Adrenal gland (tissue), 12 donors: ENCODE measurements around the gene THAP8. TPM values are rescaled to one million over a fixed set of nuclear protein-coding genes. Genes with fewer than 3 reads are reported as not detected.

Experiments
- DNase-seq, 7 donors: peaks; one replicate each; pipeline ENCODE4 v3.0.0-alpha.2; 2019 to 2020
- H3K27ac ChIP-seq, 5 donors: fragments of 200-600 bp; sonication (generic) in 4 of 5; 1 replicate in 3 of 5; 2 replicates in 2 of 5; pipeline versions ENCODE4 v1.5.1 to v1.8.0; 2016 to 2020; ENCODE audit warnings: mild to moderate bottlenecking in 1 of 5
- H3K27me3 ChIP-seq: fragments of 200-600 bp; 2 replicates; pipeline ENCODE4 v1.8.0; 2021
- H3K36me3 ChIP-seq, 2 donors: fragments of 200-600 bp; replicated peaks in 1 of 2; 1 replicate in 1 of 2; 2 replicates in 1 of 2; pipeline versions ENCODE4 v1.5.1 to v1.8.0; 2018 to 2022
- H3K4me1 ChIP-seq, 2 donors: fragments of 200-600 bp; replicated peaks in 1 of 2; 1 replicate in 1 of 2; 2 replicates in 1 of 2; pipeline versions ENCODE4 v1.5.1 to v1.8.0; 2018 to 2021
- H3K4me3 ChIP-seq, 4 donors: fragments of 200-600 bp; sonication (generic) in 3 of 4; one replicate each; pipeline ENCODE4 v1.5.1; 2016 to 2018
- H3K9me3 ChIP-seq, 3 donors: fragments of 200-600 bp; sonication (generic) in 1 of 3; replicated peaks in 1 of 3; 1 replicate in 2 of 3; 2 replicates in 1 of 3; pipeline versions ENCODE4 v1.5.1 to v1.8.0; 2016 to 2021
- POLR2A ChIP-seq, 2 donors: fragments of 450-650 bp; IDR thresholded peaks; one replicate each; pipeline ENCODE4 v1.6.1; 2017; ENCODE audit warnings: antibody characterized with exemption in 2 of 2, mild to moderate bottlenecking in 2 of 2, moderate library complexity in 1 of 2
- WGBS, 4 donors: extraction: QIAGEN DNeasy Blood & Tissue Kit in 2 of 4; methylation state at CpG; one replicate each; pipeline versions ENCODE4 v1.1.5 to v1.1.7; 2013 to 2017; 5-methylcytosine and 5-hydroxymethylcytosine counted together
- intact Hi-C, 2 donors: fragments of 100-400 bp; cut with DNase I; formaldehyde crosslinking; loops; one replicate each; pipeline versions ENCODE4 v1.14.1 to v1.15.0; 2022 to 2023
- polyA plus RNA-seq, 3 donors: library from polyadenylated mRNA; stranded (reverse); fragments of 200-250 nt in 2 of 3; fragments of 350-450 nt in 1 of 3; fragmentation: Illumina TruSeq in 1 of 3; extraction: RNeasy Lipid Tissue Mini Kit (QIAGEN cat#74804) in 1 of 3; gene quantifications; one replicate each; pipeline ENCODE4 v1.2.3, GENCODE V29; 2013 to 2014
- total RNA-seq, 9 donors: library from RNA; depleted of rRNA in 4 of 9; stranded (reverse); fragments of >200 nt in 4 of 9; fragments of 120-200 nt in 1 of 9; fragmentation: NEBNext Ultra II Directional in 1 of 9; extraction: Animal tissue kit (Norgen Biotek cat#: 25700) in 1 of 9; gene quantifications; one replicate each; pipeline versions ENCODE4 v1.1.0 to v1.2.4, GENCODE V29; 2013 to 2023
- TF ChIP-seq, protein P1 (sequence below), 6 experiments: fragments of 450-650 bp in 4 of 6; fragments of 200-600 bp in 2 of 6; sonication (generic) in 1 of 6; IDR thresholded peaks; 1 replicate in 5 of 6; 2 replicates in 1 of 6; pipeline versions ENCODE4 v1.5.1 to v1.8.0; 2016 to 2021; ENCODE audit warnings: antibody characterized with exemption in 6 of 6, mild to moderate bottlenecking in 2 of 6, moderate library complexity in 1 of 6
- donor health status: healthy with polysubstance abuse.
- donor health status: Bipolar disorder and iron deficiency.
- donor health status: DM: yes; HTN: yes; CAD: no.
- donor health status: DM: no; HTN: no; CAD: no.
- donor health status: DM: no; HTN: no; CAD: no.
- donor health status: DM: yes; HTN: yes; CAD: no.

THAP8 gene
- total and polyA plus RNA-seq, 12 donors = 3.2 to 15.9 (median 5.9) TPM

- WGBS, 4 donors = 2 to 4% (median 2%) methylated on average over 19 to 42 of the region's 42 CpGs
- Histone ChIP-seq H3K4me3 (peak within 1 kb of the TSS in 3 of 4 donors; percentile 39 to 57 (median 54)), H3K27ac (peak within 1 kb of the TSS in 4 of 5 donors; percentile 43 to 79 (median 68)), H3K4me1 (peaks cover 11 to 12% of the 10 kb centered on the region in 2 donors), H3K27me3 (no peaks in the 10 kb centered on the region), H3K9me3 (no peaks in the 10 kb centered on the region), H3K36me3 (peaks cover 0 to 3% of the 10 kb centered on the region in 2 donors)
- intact Hi-C loops = loop anchor here in 1 of 2 donors (5.0 kb wide), 1 partner anchor 38 kb away; the partner anchor contains the start of genes THAP8 and WDR62
- DNase-seq = peak; percentile 99 to 100 (median 100)
- TF ChIP-seq, protein P1, sequence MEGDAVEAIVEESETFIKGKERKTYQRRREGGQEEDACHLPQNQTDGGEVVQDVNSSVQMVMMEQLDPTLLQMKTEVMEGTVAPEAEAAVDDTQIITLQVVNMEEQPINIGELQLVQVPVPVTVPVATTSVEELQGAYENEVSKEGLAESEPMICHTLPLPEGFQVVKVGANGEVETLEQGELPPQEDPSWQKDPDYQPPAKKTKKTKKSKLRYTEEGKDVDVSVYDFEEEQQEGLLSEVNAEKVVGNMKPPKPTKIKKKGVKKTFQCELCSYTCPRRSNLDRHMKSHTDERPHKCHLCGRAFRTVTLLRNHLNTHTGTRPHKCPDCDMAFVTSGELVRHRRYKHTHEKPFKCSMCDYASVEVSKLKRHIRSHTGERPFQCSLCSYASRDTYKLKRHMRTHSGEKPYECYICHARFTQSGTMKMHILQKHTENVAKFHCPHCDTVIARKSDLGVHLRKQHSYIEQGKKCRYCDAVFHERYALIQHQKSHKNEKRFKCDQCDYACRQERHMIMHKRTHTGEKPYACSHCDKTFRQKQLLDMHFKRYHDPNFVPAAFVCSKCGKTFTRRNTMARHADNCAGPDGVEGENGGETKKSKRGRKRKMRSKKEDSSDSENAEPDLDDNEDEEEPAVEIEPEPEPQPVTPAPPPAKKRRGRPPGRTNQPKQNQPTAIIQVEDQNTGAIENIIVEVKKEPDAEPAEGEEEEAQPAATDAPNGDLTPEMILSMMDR (IDR thresholded peaks at IDR 0.05) = peak in 1 of 6 experiments; percentile 2
- peak in 1 of 2 donors; percentile 22 for TF ChIP-seq POLR2A (IDR thresholded peaks at IDR 0.05)
Observed at GRCh38 chr19:36014012-36014924, 39.8 kb downstream of the THAP8 start, which contains the start of gene ALKBH6. ALKBH6 (minus strand) TSS chr19:36014213; CDS start chr19:36013397, 816 bp downstream.

DNA sequence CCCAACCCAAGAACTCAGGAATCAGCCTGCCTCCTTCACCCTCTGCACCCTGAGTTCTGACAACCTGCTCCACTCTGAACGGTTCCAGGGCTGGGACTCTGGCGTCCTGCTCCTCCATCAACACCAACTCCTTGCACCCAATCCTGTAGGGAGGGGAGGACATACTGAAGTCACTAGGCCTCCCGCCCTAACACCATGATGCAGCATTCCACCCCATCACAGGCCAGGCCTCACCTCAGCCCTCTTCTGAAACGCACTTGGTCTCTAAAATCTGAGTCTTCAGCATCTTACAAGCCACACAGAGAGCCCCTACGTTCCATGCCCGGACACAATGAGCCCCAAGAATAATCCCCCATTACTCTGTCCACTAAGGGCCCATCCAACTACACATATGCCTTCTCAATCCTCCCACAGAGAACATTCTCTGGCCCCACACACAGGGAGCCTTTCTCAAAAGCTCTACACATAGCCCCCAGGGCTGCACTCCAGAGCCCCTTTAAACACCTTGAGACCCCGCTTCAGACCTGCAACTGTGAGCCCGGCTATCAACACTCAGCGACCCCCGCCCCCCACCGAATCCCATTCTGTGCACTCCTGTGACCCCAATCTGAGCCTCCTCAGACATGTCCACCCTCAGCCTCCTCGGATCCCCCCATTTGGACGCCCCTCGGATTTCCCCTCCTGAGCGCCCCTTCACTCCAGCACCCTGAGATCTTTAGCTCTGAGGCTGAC, 40.6 kb downstream of the THAP8 start:
- Histone ChIP-seq H3K27ac (peak overlapping the region in 4 of 5 donors; percentile 43 to 79 (median 68)), H3K4me3 (peak overlapping the region in 3 of 4 donors; percentile 39 to 57 (median 54)), H3K9me3 (no peaks in the 10 kb centered on the region), H3K4me1 (peaks cover 16 to 18% of the 10 kb centered on the region in 2 donors), H3K27me3 (no peaks in the 10 kb centered on the region), H3K36me3 (peaks cover 0 to 3% of the 10 kb centered on the region in 2 donors)
- TF ChIP-seq POLR2A (IDR thresholded peaks at IDR 0.05) = no peak
- TF ChIP-seq, protein P1 (IDR thresholded peaks at IDR 0.05) = no peak
- DNase-seq = no peak
- 24 to 32% (median 31%) methylated on average over 14 to 15 of the region's 15 CpGs for WGBS, 4 donors
- intact Hi-C loops = loop anchor here in 1 of 2 donors (5.0 kb wide), 1 partner anchor 39 kb away; the partner anchor contains the start of genes THAP8 and WDR62

- Histone ChIP-seq H3K4me1 (peaks cover 16 to 18% of the 10 kb centered on the region in 2 donors), H3K9me3 (no peaks in the 10 kb centered on the region), H3K4me3 (no peak overlapping the region), H3K27ac (no peak overlapping the region), H3K36me3 (no peaks in the 10 kb centered on the region), H3K27me3 (no peaks in the 10 kb centered on the region)
- DNase-seq = no peak
- no peak for TF ChIP-seq POLR2A (IDR thresholded peaks at IDR 0.05)
- WGBS, 4 donors = 88 to 100% (median 98%) methylated on average over 2 to 11 of the region's 11 CpGs
- intact Hi-C loops = loop anchor here in 1 of 2 donors (5.0 kb wide), 1 partner anchor 42 kb away; the partner anchor contains the start of genes THAP8 and WDR62
Observed at GRCh38 chr19:36010402-36010801, 43.7 kb downstream of the THAP8 start.

DNA sequence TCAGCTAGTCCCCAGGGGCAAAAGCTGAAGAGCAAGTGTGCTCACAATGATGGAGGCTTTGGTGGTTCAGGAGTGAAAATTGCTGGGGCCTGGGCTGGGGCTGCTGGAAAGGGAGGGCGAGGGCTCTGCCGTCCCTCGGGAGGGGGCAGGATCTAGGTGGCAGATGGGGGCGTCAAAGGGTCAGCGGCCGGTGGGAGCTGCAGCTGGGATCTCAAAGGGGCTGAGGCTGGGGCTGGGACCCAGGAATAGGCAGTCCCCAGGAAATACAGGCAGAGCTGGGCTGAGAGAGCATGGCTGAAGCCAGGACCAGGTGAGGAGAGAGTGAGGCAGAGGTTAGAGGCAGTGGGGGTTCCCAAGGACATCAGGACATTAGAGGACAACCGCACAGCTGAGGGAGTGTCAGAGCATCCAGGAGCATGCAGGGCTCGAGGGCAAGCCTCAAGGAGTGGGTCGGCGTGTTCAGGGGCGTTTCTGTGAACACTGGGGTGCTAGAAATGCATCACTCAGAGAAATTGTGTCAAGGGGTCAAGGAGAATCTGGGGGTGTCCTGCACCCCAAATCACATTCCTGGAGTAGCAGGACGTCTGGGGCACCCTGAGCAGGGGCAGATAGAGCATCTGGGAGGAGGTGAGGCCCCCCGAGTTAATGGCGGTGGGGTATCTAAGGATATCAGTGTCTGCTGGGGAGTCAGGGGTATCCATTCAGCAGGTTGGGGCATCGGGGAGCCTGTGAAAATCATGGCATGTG, 44.3 kb downstream of the THAP8 start:
- intact Hi-C loops = loop anchor here in 1 of 2 donors (5.0 kb wide), 1 partner anchor 42 kb away; the partner anchor contains the start of genes THAP8 and WDR62
- Histone ChIP-seq H3K27me3 (no peaks in the 10 kb centered on the region), H3K4me3 (peak overlapping the region in 1 of 4 donors; percentile 50), H3K4me1 (peaks cover 15 to 17% of the 10 kb centered on the region in 2 donors), H3K36me3 (no peaks in the 10 kb centered on the region), H3K9me3 (no peaks in the 10 kb centered on the region), H3K27ac (peak overlapping the region in 2 of 5 donors; percentile 38 to 53)
- no peak for TF ChIP-seq POLR2A (IDR thresholded peaks at IDR 0.05)
- TF ChIP-seq, protein P1 (IDR thresholded peaks at IDR 0.05) = no peak
- no peak for DNase-seq
- WGBS, 4 donors = 33 to 49% (median 47%) methylated on average over 11 to 15 of the region's 15 CpGs
